Measurements from ENCODE around the gene PRKCB. TPM values are rescaled to one million over a fixed set of nuclear protein-coding genes. Genes with fewer than 3 reads are reported as not detected.

PRKCB gene
- total and polyA plus RNA-seq, 2 of the 8 experiments (the other 6 are each of a cell fraction or from before 2014, with no cell fraction given) = 7.1 to 12.1 TPM

- POLR2A ChIA-PET (ENCODE audit: partially characterized antibody) = no interaction called here
- TF ChIP-seq BACH1 (IDR thresholded peaks at IDR 0.05; ENCODE audit: low read length) (no peak), SIX5 (IDR thresholded peaks at IDR 0.05; ENCODE audit: low read depth, low read length) (no peak), JUN (IDR thresholded peaks at IDR 0.05; ENCODE audit: low read depth, low read length) (no peak), BCL11A (IDR thresholded peaks at IDR 0.05; ENCODE audit: low read depth in 2 of 2, low read length in 2 of 2) (no peak), EZH2 (IDR thresholded peaks at IDR 0.05; ENCODE audit: low read depth, low read length, severe bottlenecking) (no peak), CEBPB (IDR thresholded peaks at IDR 0.05; ENCODE audit: low read depth, low read length) (no peak), SRF (IDR thresholded peaks at IDR 0.05; ENCODE audit: low read depth, low read length) (no peak), ATF3 (IDR thresholded peaks at IDR 0.05; ENCODE audit: insufficient read depth, low read depth, low read length) (no peak)
- no peaks in the 10 kb centered on the region for H3K79me2 ChIP-seq (ENCODE audit: control insufficient read depth in 1 of 2, insufficient read depth in 2 of 2, low read length in 2 of 2)
- no peak overlapping the region for H4K91ac ChIP-seq (replicated peaks; ENCODE audit: insufficient read length, low read length)
- H3K23ac ChIP-seq (ENCODE audit: insufficient read length) = no peak overlapping the region
- no peak for FAIRE-seq
- H2BK120ac ChIP-seq (replicated peaks; ENCODE audit: low read depth, low read length) = no peak overlapping the region
- no peak overlapping the region for H2AFZ ChIP-seq (ENCODE audit: low read length)
- 74% methylated on average over 2 of the region's 2 CpGs; no CpG with 5 or more reads in 1 of the 2 experiments for WGBS, 2 experiments (ENCODE audit: extremely low coverage in 1 of 2, insufficient coverage in 1 of 2, insufficient read length in 1 of 2, insufficient replicate concordance in 2 of 2, low coverage in 1 of 2, low lambda C conversion rate in 2 of 2, missing lambda C conversion rate in 1 of 2)
- no peak overlapping the region for H2BK20ac ChIP-seq (ENCODE audit: low read length)
- H3K79me1 ChIP-seq (ENCODE audit: low read depth, low read length) = no peaks in the 10 kb centered on the region
- H3K56ac ChIP-seq (replicated peaks; ENCODE audit: insufficient read length, low read depth, low read length) = no peak overlapping the region
- no peak overlapping the region for H3K4ac ChIP-seq (replicated peaks; ENCODE audit: insufficient read length, low read depth, low read length)
- H3K4me2 ChIP-seq (ENCODE audit: insufficient read depth in 1 of 2, low read depth in 2 of 2, low read length in 2 of 2) = no peak overlapping the region
- H3K4me3 ChIP-seq (ENCODE audit: extremely low read depth in 1 of 4, insufficient read depth in 2 of 4, low read depth in 3 of 4, low read length in 4 of 4) = no peak overlapping the region
- H3K36me3 ChIP-seq (ENCODE audit: control insufficient read depth in 2 of 4, insufficient read depth in 4 of 4, low read length in 3 of 4) = no peaks in the 10 kb centered on the region
- H4K8ac ChIP-seq (ENCODE audit: extremely low read depth, insufficient read depth, low read length) = no peak overlapping the region
- H3K4me1 ChIP-seq (replicated peaks in 1 of 4; ENCODE audit: control insufficient read depth in 3 of 4, insufficient read depth in 4 of 4, low read length in 3 of 4) = peaks cover 2 to 6% (median 5%) of the 10 kb centered on the region in 4 experiments; a peak in 4 of 7 replicates
- no peak overlapping the region for H4K5ac ChIP-seq (ENCODE audit: insufficient read length, low read depth, low read length)
- no peaks in the 10 kb centered on the region for H3K23me2 ChIP-seq (ENCODE audit: low read depth, low read length)
- H2AK5ac ChIP-seq (ENCODE audit: low read depth, low read length) = no peak overlapping the region
- H2BK5ac ChIP-seq (ENCODE audit: low read depth, low read length) = no peak overlapping the region
- no peak overlapping the region for H3K18ac ChIP-seq (ENCODE audit: extremely low read depth, low read length)
- no peak overlapping the region for H2BK12ac ChIP-seq (ENCODE audit: low read depth, low read length)
- H4K20me1 ChIP-seq (replicated peaks in 1 of 2; ENCODE audit: control insufficient read depth in 1 of 2, insufficient read depth in 2 of 2, low read length in 2 of 2) = no peaks in the 10 kb centered on the region
- H3K9me3 ChIP-seq (ENCODE audit: insufficient read depth in 2 of 2, low read depth in 1 of 2, low read length in 1 of 2) = no peaks in the 10 kb centered on the region
- no peak overlapping the region for H3K14ac ChIP-seq (ENCODE audit: insufficient read length)
- DNase-seq (ENCODE audit: low read depth in 1 of 2, low spot score in 2 of 2) = no peak
- H3K27ac ChIP-seq (ENCODE audit: low read depth, low read length) = no peak overlapping the region
- CTCF ChIA-PET (ENCODE audit: partially characterized antibody) = no interaction called here
- H3K27me3 ChIP-seq (replicated peaks in 1 of 4; ENCODE audit: control insufficient read depth in 3 of 4, extremely low read depth in 1 of 4, insufficient read depth in 3 of 4, low read length in 3 of 4) = no peaks in the 10 kb centered on the region
- no peak overlapping the region for H2BK15ac ChIP-seq (ENCODE audit: low read length)
- no peak overlapping the region for H3K9ac ChIP-seq (replicated peaks in 1 of 4; ENCODE audit: extremely low read depth in 1 of 4, low read depth in 3 of 4, low read length in 3 of 4)
Measured at GRCh38 chr16:23957287-23957686, 121.5 kb downstream of the PRKCB start.
